ENCODE measurements around the gene GRID2.

The GRID2 gene

DNA sequence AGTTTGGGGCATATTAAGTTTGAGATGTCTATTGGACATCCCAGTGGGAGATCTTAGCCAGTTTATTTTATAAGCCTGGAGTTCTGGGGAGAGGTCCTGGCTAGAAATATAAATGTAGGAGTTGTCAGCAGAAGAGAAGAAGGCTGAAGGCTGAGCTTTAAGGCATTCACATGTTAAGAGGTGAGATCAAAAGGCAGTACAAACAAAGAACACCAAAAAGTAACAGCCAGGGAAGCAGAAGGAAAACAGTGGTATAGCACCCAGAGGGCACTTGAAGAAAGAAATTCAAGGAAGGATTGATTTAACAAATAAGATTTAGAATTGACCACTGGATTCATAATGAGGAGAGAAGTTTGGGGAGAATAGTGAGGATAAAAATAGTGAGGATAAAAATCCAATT is 1383.5 kb downstream of the GRID2 start:
- TF ChIP-seq, protein P1, sequence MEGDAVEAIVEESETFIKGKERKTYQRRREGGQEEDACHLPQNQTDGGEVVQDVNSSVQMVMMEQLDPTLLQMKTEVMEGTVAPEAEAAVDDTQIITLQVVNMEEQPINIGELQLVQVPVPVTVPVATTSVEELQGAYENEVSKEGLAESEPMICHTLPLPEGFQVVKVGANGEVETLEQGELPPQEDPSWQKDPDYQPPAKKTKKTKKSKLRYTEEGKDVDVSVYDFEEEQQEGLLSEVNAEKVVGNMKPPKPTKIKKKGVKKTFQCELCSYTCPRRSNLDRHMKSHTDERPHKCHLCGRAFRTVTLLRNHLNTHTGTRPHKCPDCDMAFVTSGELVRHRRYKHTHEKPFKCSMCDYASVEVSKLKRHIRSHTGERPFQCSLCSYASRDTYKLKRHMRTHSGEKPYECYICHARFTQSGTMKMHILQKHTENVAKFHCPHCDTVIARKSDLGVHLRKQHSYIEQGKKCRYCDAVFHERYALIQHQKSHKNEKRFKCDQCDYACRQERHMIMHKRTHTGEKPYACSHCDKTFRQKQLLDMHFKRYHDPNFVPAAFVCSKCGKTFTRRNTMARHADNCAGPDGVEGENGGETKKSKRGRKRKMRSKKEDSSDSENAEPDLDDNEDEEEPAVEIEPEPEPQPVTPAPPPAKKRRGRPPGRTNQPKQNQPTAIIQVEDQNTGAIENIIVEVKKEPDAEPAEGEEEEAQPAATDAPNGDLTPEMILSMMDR (IDR thresholded peaks at IDR 0.05) = no peak

DNA sequence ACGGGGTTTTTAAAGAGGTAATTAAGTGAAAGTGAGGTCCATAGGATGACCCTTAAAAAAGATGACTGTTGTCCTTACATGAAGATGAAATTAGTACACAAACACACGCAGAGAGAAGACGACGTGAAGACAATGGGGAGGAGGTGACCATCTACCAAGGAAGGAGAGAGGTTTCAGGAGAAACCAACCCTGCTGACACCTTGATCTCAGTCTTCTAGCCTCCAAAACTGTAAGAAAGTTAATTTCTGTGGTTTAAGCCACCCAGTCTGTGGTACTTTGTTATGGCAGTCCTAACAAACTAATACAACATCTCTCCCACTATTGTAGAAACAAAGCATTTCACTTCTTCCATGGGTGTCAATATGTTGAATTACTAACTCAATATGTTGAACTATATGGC is 1385.2 kb downstream of the GRID2 start:
- TF ChIP-seq, protein P1 (IDR thresholded peaks at IDR 0.05) = no peak

DNA sequence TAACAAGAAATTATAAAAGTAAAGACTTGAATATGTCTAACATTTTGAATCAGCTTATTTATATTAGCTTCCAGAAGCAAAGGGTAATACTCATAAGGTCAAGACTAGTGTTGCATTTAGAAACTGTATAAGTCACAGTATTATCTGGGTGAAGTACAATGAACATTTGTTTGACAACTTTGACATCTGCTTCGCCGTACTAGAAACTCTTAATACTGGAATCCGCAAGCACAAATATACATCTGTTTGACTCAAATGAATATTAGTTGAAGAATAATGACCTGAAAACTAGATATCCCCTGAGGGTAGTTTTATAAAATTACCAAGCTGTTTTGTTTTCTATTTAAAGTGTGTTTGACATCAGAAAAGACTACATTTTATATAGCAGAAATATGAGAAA is 1389.4 kb downstream of the GRID2 start:
- TF ChIP-seq, protein P1 (IDR thresholded peaks at IDR 0.05) = no peak

DNA sequence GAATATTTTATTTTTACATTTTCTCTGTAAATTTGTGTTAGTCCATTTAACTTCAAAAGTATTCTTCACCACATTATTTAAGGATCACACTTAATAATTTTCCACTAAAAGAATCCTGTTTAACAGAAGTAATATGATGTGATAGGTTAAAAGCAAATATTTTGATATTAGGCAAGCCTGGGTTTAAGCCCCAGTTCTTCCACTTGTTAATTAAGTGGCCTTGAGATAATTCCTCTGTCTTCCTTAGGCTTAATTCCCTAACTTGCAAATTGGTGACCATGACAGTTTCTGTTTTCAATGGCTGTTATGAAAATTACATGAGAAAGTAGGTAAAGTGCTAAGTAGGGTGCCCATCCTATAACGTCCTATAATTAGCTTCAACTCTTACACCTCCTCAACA is 1394.9 kb downstream of the GRID2 start:
- TF ChIP-seq, protein P1 (IDR thresholded peaks at IDR 0.05) = no peak

DNA sequence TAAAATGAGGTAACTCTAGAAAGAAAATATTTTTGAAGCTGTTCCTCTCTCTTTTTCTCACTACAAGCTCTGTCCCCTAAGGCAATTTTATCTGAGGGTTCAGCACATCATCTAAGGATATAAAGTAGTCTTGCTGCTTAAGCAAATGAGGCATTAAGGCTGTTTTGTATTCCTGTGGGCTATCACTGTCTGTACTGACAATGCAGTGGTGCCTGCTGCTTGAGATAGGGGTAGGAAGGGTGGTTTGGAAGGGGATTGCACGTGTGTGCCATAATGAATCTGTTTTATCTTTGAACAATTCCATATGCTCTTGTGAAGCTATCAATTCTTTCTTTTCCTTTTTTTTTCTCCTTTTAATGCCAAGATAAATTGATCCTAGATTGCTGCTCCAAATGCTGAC is 1396.8 kb downstream of the GRID2 start:
- TF ChIP-seq, protein P1 (IDR thresholded peaks at IDR 0.05) = no peak

DNA sequence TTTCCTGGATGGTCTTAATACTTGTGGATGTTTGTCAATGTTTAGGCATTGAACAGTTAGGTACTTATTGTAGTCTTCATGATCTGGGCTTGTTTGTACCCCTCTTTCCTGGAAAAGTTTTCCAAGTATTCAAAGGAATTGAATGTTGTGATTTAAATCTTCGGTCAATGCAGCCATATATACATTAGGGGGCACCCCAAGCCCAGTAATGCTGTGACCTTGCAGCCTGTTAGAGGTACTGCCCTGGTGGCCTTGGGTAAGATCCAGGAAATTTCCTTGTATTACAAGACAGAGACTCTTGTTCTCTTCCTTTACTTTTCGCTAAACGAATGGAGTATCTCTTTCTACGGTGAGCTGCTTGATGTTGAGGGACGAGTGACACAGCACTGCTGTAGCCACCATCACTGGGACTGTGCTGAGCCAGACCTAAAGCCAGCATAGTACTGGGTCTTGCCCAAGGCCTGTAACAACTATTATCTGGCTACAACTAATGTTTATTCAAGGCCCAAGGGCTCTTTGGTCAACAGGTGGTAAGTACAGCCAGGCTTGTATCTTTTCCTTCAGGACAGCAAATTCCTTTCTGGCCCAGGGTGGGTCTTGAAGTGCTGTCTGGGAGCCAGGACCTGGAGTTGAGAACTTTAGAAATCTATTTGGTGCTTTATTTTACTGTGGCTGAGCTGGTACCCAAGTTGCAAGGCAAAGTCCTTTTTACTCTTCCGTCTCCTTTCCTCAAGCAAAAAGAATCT is 1406.5 kb downstream of the GRID2 start:
- TF ChIP-seq, protein P1 (IDR thresholded peaks at IDR 0.05) = peak; percentile 49; the same call in 1 of the 2 replicates

DNA sequence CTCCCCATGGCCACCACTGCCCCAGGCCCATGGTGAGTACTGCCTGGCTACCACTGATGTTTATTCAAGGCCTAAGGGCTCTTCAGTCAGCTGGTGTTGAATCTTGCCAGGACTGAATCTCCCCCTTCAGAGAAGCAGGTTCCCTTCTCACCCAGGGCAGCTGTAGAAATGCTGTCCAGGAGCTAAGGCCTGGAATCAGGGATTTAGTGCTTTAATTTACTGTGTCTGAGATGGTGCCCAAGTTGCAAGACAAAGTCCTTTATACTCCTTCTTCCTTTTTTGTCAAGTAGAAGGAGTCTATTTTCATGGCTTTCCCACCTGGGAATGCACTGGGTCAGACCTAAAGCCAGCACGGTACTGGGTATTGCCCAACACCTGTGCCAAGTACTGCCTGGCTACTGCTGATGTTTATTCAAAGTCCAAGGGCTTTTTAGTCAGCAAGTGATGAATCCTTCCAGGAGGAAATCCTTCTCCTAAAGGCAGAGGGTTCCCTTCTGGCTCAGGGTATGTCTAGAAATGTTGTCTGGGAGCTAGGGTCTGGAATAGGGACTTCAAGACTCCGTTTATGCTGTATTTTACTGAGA is 1407.2 kb downstream of the GRID2 start:
- TF ChIP-seq, protein P1 (IDR thresholded peaks at IDR 0.05) = no peak

Measured in LNCAP (cell line).